ENCODE data around the gene RBM45.

DNA sequence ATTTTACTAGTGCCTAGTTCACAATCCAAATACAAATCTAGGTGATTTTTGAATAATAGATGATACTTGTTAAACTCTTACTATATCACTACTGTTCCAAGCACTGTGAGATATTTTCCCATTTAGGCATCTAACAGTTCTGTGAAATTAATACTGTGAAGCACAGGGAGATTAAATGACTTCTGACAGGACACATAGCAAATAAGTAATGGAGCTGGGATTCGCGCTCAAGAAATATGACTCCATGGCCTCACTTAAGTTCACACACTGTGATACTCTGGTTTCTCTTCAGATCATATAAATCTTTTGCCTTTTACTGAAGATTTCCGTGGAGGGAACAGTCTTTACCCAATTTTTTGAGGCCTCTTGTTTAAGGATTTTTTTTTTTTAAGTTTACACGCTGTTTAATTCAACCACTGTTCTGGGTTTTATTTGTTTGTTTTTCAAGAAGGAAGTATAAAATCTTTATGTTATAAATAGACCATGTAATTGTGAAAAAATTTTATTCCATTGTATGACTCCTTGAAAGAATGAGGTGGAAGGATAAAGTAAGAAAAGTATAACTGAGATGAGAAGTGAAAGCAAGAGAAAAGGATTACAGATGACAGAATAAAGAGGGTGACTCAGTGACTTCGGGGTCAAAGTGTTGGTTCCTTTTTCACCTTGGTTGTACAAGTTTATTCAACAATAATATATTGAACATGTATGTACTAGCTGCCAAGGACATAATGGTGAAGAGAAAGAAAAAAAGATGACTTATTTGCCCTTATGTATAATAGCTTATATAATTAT is 30.2 kb downstream of the RBM45 start:
- TF ChIP-seq GATA2 (IDR thresholded peaks at IDR 0.05; ENCODE audit: low read depth, low read length), result no peak
- TF ChIP-seq GATA3 (IDR thresholded peaks at IDR 0.05; ENCODE audit: low read depth, low read length), result no peak
